HEK293 (cell line): Measurements from ENCODE around the gene KIF17.

Experiments used
- CTCF ChIA-PET: fragments of 350-600 bp; formaldehyde crosslinking; extraction: SDS; loops from one replicate; lab custom pipeline; 2021; ENCODE audit warnings: antibody characterized with exemption; lab: Yijun Ruan, JAX
- POLR2A ChIA-PET: fragments of 300-600 bp; formaldehyde crosslinking; extraction: SDS; loops from one replicate; lab custom pipeline; 2020; ENCODE audit warnings: antibody characterized with exemption, inconsistent platforms; lab: Yijun Ruan, JAX
- H3K27ac ChIP-seq: fragments of 200-500 bp; sonication (Bioruptor generic); 2 replicates; pipeline ENCODE4 v1.5.1; 2014; ENCODE audit warnings: low read depth, low read length, control low read depth, inconsistent platforms; ENCODE audit errors: extremely low read depth
- H3K36me3 ChIP-seq, 2 experiments: fragments of 200-500 bp in 1 of 2; sonication (Bioruptor generic) in 1 of 2; 1 replicate in 1 of 2; 2 replicates in 1 of 2; pipeline ENCODE4 v1.5.1; 2014 to 2017; ENCODE audit warnings: inconsistent platforms in 2 of 2, low read length in 2 of 2; ENCODE audit not compliant: control insufficient read depth in 2 of 2, insufficient read depth in 1 of 2
- H3K4me1 ChIP-seq: fragments of 200-500 bp; sonication (Bioruptor generic); 2 replicates; pipeline ENCODE4 v1.5.1; 2014; ENCODE audit warnings: mild to moderate bottlenecking, low read length, inconsistent platforms; ENCODE audit not compliant: control insufficient read depth, insufficient read depth
- H3K4me3 ChIP-seq: 2 replicates; pipeline ENCODE4 v1.5.1; 2011; ENCODE audit warnings: low read depth, mild to moderate bottlenecking, control low read depth, low read length, moderate library complexity
- H3K9me3 ChIP-seq: fragments of 200-500 bp; sonication (Bioruptor generic); 2 replicates; pipeline ENCODE4 v1.5.1; 2014; ENCODE audit warnings: low read depth, low read length, inconsistent platforms; ENCODE audit not compliant: control insufficient read depth, insufficient read depth
- CTCF ChIP-seq: fragments of 450-650 bp; formaldehyde crosslinking; IDR thresholded peaks from 2 replicates; pipeline ENCODE4 v1.5.1; 2016; ENCODE audit warnings: missing biosample characterization, missing genetic modification characterization
- IKZF3 ChIP-seq: fragments of 450-650 bp; IDR thresholded peaks from 2 replicates; pipeline ENCODE4 v1.5.0; 2018; ENCODE audit warnings: missing biosample characterization, mild to moderate bottlenecking, missing genetic modification characterization, moderate library complexity
- MYNN ChIP-seq: fragments of 450-650 bp; formaldehyde crosslinking; IDR thresholded peaks from 2 replicates; pipeline ENCODE4 v1.5.1; 2016; ENCODE audit warnings: missing biosample characterization, missing genetic modification characterization, borderline replicate concordance
- ZBTB11 ChIP-seq: fragments of 450-650 bp; formaldehyde crosslinking; conservative IDR thresholded peaks from 2 replicates; pipeline ENCODE4 v1.5.1; 2016; ENCODE audit warnings: low read depth, missing biosample characterization, missing genetic modification characterization
- ZFP69B ChIP-seq: fragments of 450-650 bp; formaldehyde crosslinking; IDR thresholded peaks from 2 replicates; pipeline ENCODE4 v1.5.1; 2016; ENCODE audit warnings: missing biosample characterization, missing genetic modification characterization
- ZIC2 ChIP-seq: fragments of 450-650 bp; formaldehyde crosslinking; IDR thresholded peaks from 2 replicates; pipeline ENCODE4 v1.5.1; 2016; ENCODE audit warnings: missing biosample characterization, missing genetic modification characterization
- ZNF239 ChIP-seq: fragments of 450-650 bp; formaldehyde crosslinking; IDR thresholded peaks from 2 replicates; pipeline ENCODE4 v1.5.1; 2016; ENCODE audit warnings: missing biosample characterization, missing genetic modification characterization
- ZNF513 ChIP-seq: fragments of 450-650 bp; IDR thresholded peaks from 2 replicates; pipeline ENCODE4 v1.5.1; 2018; ENCODE audit warnings: missing biosample characterization, missing genetic modification characterization
- ZNF548 ChIP-seq: fragments of 450-650 bp; formaldehyde crosslinking; IDR thresholded peaks from 2 replicates; pipeline ENCODE4 v1.5.1; 2016; ENCODE audit warnings: missing biosample characterization, missing genetic modification characterization
- ZNF621 ChIP-seq: fragments of 450-650 bp; formaldehyde crosslinking; IDR thresholded peaks from 2 replicates; pipeline ENCODE4 v1.5.1; 2017; ENCODE audit warnings: missing biosample characterization, missing genetic modification characterization
- ZNF660 ChIP-seq: fragments of 450-650 bp; IDR thresholded peaks from 2 replicates; pipeline ENCODE4 v1.5.1; 2018; ENCODE audit warnings: missing biosample characterization, mild to moderate bottlenecking, missing genetic modification characterization
- ZNF704 ChIP-seq: fragments of 450-650 bp; formaldehyde crosslinking; IDR thresholded peaks from 2 replicates; pipeline ENCODE4 v1.5.1; 2016; ENCODE audit warnings: missing biosample characterization, missing genetic modification characterization
- ZNF76 ChIP-seq: fragments of 450-650 bp; formaldehyde crosslinking; IDR thresholded peaks from 2 replicates; pipeline ENCODE4; 2016; ENCODE audit warnings: low read depth, missing biosample characterization, missing genetic modification characterization, borderline replicate concordance

KIF17 gene

GRCh38 chr1:20703124-20703756 is 14.6 kb downstream of the KIF17 start (continued):
- TF ChIP-seq MYNN = no peak
- TF ChIP-seq IKZF3 = no peak
- no peak for TF ChIP-seq ZFP69B (tag by site-specific recombination)
- TF ChIP-seq ZNF76 = no peak
- TF ChIP-seq ZNF548 (tag by site-specific recombination) = no peak
- TF ChIP-seq ZNF704 (tag by site-specific recombination) = no peak
- TF ChIP-seq ZNF660 (tag by site-specific recombination) = no peak
- no peak for TF ChIP-seq ZIC2 (tag by site-specific recombination)
- TF ChIP-seq ZNF513 = no peak
- TF ChIP-seq ZBTB11 (tag by site-specific recombination) = no peak
- no peak for TF ChIP-seq ZNF621 (tag by site-specific recombination)
- no peak for TF ChIP-seq ZNF239 (tag by site-specific recombination)
- TF ChIP-seq, all 188 proteins: peak for 5

- ChIA-PET CTCF (interaction anchor here (0.7 to 1.1 kb wide), 3 partner anchors 53 to 84 kb away, joined by 3 read pairs; no protein-coding TSS in a partner anchor), POLR2A (no interaction called here)
- peaks cover 0 to 9% of the 10 kb centered on the region in 2 experiments; a peak in 1 of 3 replicates for H3K36me3 ChIP-seq
- no peaks in the 10 kb centered on the region for H3K9me3 ChIP-seq
- H3K27ac ChIP-seq = no peak overlapping the region
- no peak for TF ChIP-seq ZBTB11 (tag by site-specific recombination)
- peak; percentile 39 for TF ChIP-seq CTCF
- no peak overlapping the region for H3K4me3 ChIP-seq
- H3K4me1 ChIP-seq = no peaks in the 10 kb centered on the region
These were observed 15.4 kb downstream of the KIF17 start for GRCh38 chr1:20702416-20702815.
